Subcutaneous abdominal adipose tissue (tissue), 5 donors: ENCODE data around the gene GABBR2.

Source experiments
- H3K27ac ChIP-seq: one replicate; pipeline ENCODE4 v1.7.0; 2013; ENCODE audit warnings: low read depth, mild to moderate bottlenecking, inconsistent platforms, low read length, moderate library complexity
- H3K27me3 ChIP-seq, 5 donors: one replicate each; pipeline ENCODE4 v1.7.0; 2013; ENCODE audit warnings: low read length in 5 of 5, inconsistent platforms in 1 of 5; ENCODE audit not compliant: control insufficient read depth in 5 of 5, insufficient read depth in 4 of 5
- H3K36me3 ChIP-seq, 5 donors: one replicate each; pipeline ENCODE4 v1.7.0; 2013; ENCODE audit warnings: low read length in 5 of 5; ENCODE audit not compliant: control insufficient read depth in 5 of 5, insufficient read depth in 5 of 5
- H3K4me1 ChIP-seq, 5 donors: one replicate each; pipeline ENCODE4 v1.7.0; 2013; ENCODE audit warnings: low read length in 5 of 5, mild to moderate bottlenecking in 3 of 5, moderate library complexity in 1 of 5; ENCODE audit not compliant: control insufficient read depth in 5 of 5, insufficient read depth in 5 of 5
- H3K4me3 ChIP-seq, 5 donors: one replicate each; pipeline ENCODE4 v1.7.0; 2013; ENCODE audit warnings: low read length in 5 of 5, low read depth in 1 of 5
- H3K9ac ChIP-seq, 5 donors: one replicate each; pipeline ENCODE4 v1.7.0; 2013; ENCODE audit warnings: low read length in 5 of 5, mild to moderate bottlenecking in 4 of 5, moderate library complexity in 3 of 5
- H3K9me3 ChIP-seq, 5 donors: one replicate each; pipeline ENCODE4 v1.7.0; 2013; ENCODE audit warnings: low read length in 5 of 5; ENCODE audit not compliant: control insufficient read depth in 5 of 5
- donor health status: healthy.
- donor health status: healthy.
- donor health status: healthy.
- donor health status: healthy.
- donor health status: healthy.

GABBR2 gene

GRCh38 chr9:98332405-98332831 lies 376.3 kb downstream of the GABBR2 start:
- H3K4me3 ChIP-seq: no peak overlapping the region
- H3K9me3 ChIP-seq: no peaks in the 10 kb centered on the region
- no peak overlapping the region for H3K27ac ChIP-seq
- H3K4me1 ChIP-seq: no peaks in the 10 kb centered on the region
- no peak overlapping the region for H3K9ac ChIP-seq
- H3K27me3 ChIP-seq: peaks cover 0 to 11% (median 4%) of the 10 kb centered on the region in 5 donors
- no peaks in the 10 kb centered on the region for H3K36me3 ChIP-seq

GRCh38 chr9:98331536-98332259 lies 377.0 kb downstream of the GABBR2 start:
- H3K9ac ChIP-seq: no peak overlapping the region
- H3K27ac ChIP-seq: no peak overlapping the region
- H3K9me3 ChIP-seq: no peaks in the 10 kb centered on the region
- H3K36me3 ChIP-seq: no peaks in the 10 kb centered on the region
- H3K4me3 ChIP-seq: no peak overlapping the region
- H3K27me3 ChIP-seq: peaks cover 0 to 11% (median 4%) of the 10 kb centered on the region in 5 donors
- H3K4me1 ChIP-seq: no peaks in the 10 kb centered on the region

GRCh38 chr9:98330831-98331230 lies 377.9 kb downstream of the GABBR2 start:
- Histone ChIP-seq H3K4me1 (no peaks in the 10 kb centered on the region), H3K9ac (no peak overlapping the region), H3K27me3 (peaks cover 0 to 11% (median 4%) of the 10 kb centered on the region in 5 donors), H3K27ac (no peak overlapping the region), H3K9me3 (no peaks in the 10 kb centered on the region), H3K4me3 (no peak overlapping the region), H3K36me3 (no peaks in the 10 kb centered on the region)

- Histone ChIP-seq H3K27ac (no peak overlapping the region), H3K9me3 (no peaks in the 10 kb centered on the region), H3K36me3 (no peaks in the 10 kb centered on the region), H3K27me3 (peaks cover 0 to 11% (median 4%) of the 10 kb centered on the region in 5 donors), H3K4me1 (no peaks in the 10 kb centered on the region), H3K9ac (no peak overlapping the region), H3K4me3 (no peak overlapping the region)
These were observed 378.8 kb downstream of the GABBR2 start for GRCh38 chr9:98329904-98330303.

- Histone ChIP-seq H3K27me3 (peaks cover 0 to 11% (median 4%) of the 10 kb centered on the region in 5 donors), H3K9me3 (no peaks in the 10 kb centered on the region), H3K36me3 (no peaks in the 10 kb centered on the region), H3K4me3 (no peak overlapping the region), H3K4me1 (no peaks in the 10 kb centered on the region), H3K9ac (no peak overlapping the region), H3K27ac (no peak overlapping the region)
These were observed 379.5 kb downstream of the GABBR2 start for GRCh38 chr9:98329281-98329680.

GRCh38 chr9:98328770-98329169 lies 380.0 kb downstream of the GABBR2 start:
- H3K9ac ChIP-seq: no peak overlapping the region
- H3K36me3 ChIP-seq: no peaks in the 10 kb centered on the region
- no peak overlapping the region for H3K4me3 ChIP-seq
- H3K27me3 ChIP-seq: peaks cover 0 to 11% (median 4%) of the 10 kb centered on the region in 5 donors
- no peak overlapping the region for H3K27ac ChIP-seq
- peaks cover 0 to 5% (median 0%) of the 10 kb centered on the region in 5 donors for H3K4me1 ChIP-seq
- H3K9me3 ChIP-seq: no peaks in the 10 kb centered on the region

DNA sequence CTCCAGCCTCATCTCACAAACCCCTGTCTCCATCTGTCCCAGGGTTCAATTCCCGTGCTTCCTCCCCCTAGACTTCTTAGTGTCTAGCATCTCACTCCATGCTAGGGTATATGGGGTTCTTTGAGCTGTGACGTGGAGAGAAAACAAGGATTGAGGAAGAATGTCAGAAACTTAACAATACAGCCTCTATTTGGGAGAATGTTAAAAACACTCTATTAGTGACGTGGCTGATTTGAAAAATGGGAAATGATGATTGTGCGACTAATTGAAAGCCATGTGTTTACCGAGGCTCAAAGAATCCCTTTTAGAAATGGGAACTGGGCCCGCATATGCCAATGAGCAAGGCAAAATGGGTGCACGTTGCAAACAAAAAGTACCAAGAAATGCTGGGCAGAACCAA lies 380.6 kb downstream of the GABBR2 start:
- no peak overlapping the region for H3K4me3 ChIP-seq
- no peaks in the 10 kb centered on the region for H3K9me3 ChIP-seq
- no peak overlapping the region for H3K9ac ChIP-seq
- H3K27ac ChIP-seq: no peak overlapping the region
- H3K27me3 ChIP-seq: peaks cover 0 to 11% (median 4%) of the 10 kb centered on the region in 5 donors
- H3K36me3 ChIP-seq: no peaks in the 10 kb centered on the region
- H3K4me1 ChIP-seq: peaks cover 0 to 5% (median 0%) of the 10 kb centered on the region in 5 donors

- H3K9me3 ChIP-seq: no peaks in the 10 kb centered on the region
- H3K36me3 ChIP-seq: no peaks in the 10 kb centered on the region
- H3K27me3 ChIP-seq: peaks cover 0 to 7% (median 4%) of the 10 kb centered on the region in 5 donors
- peaks cover 0 to 5% (median 0%) of the 10 kb centered on the region in 5 donors for H3K4me1 ChIP-seq
- no peak overlapping the region for H3K9ac ChIP-seq
- H3K4me3 ChIP-seq: no peak overlapping the region
- H3K27ac ChIP-seq: no peak overlapping the region
These were observed 381.5 kb downstream of the GABBR2 start for GRCh38 chr9:98327249-98327561.

- no peaks in the 10 kb centered on the region for H3K36me3 ChIP-seq
- H3K4me3 ChIP-seq: no peak overlapping the region
- H3K9ac ChIP-seq: no peak overlapping the region
- peaks cover 0 to 5% (median 0%) of the 10 kb centered on the region in 5 donors for H3K4me1 ChIP-seq
- no peaks in the 10 kb centered on the region for H3K9me3 ChIP-seq
- peaks cover 0 to 4% (median 2%) of the 10 kb centered on the region in 5 donors for H3K27me3 ChIP-seq
- no peak overlapping the region for H3K27ac ChIP-seq
These were observed 382.1 kb downstream of the GABBR2 start for GRCh38 chr9:98326459-98327248.

- H3K9me3 ChIP-seq: no peaks in the 10 kb centered on the region
- H3K4me1 ChIP-seq: peaks cover 0 to 5% (median 0%) of the 10 kb centered on the region in 5 donors
- H3K4me3 ChIP-seq: no peak overlapping the region
- no peak overlapping the region for H3K9ac ChIP-seq
- H3K27me3 ChIP-seq: no peaks in the 10 kb centered on the region
- no peak overlapping the region for H3K27ac ChIP-seq
- no peaks in the 10 kb centered on the region for H3K36me3 ChIP-seq
These were observed 383.9 kb downstream of the GABBR2 start for GRCh38 chr9:98324801-98325200.
